ENCODE data around the gene LPAR3.

- TF ChIP-seq CTCF (conservative IDR thresholded peaks at IDR 0.05 in 1 of 2, IDR thresholded peaks at IDR 0.05 in 1 of 2; ENCODE audit: low read depth in 1 of 2, low read length in 2 of 2) (no peak), EZH2 (IDR thresholded peaks at IDR 0.05; ENCODE audit: low read length, missing control alignments) (no peak)
Observed at GRCh38 chr1:84827555-84827954, 65.5 kb downstream of the LPAR3 start.

Data from fibroblast of lung (primary cell).